C4-2B (cell line): ENCODE results near the gene C19orf12.

Experiments
- ZFX ChIP-seq: fragments of 450-650 bp; IDR thresholded peaks from 2 replicates; pipeline ENCODE4 v1.6.1; 2017
- TF ChIP-seq, protein P1 (sequence below): fragments of 450-650 bp; conservative IDR thresholded peaks from 2 replicates; pipeline ENCODE4 v1.5.1; 2017; ENCODE audit warnings: mild to moderate bottlenecking

DNA sequence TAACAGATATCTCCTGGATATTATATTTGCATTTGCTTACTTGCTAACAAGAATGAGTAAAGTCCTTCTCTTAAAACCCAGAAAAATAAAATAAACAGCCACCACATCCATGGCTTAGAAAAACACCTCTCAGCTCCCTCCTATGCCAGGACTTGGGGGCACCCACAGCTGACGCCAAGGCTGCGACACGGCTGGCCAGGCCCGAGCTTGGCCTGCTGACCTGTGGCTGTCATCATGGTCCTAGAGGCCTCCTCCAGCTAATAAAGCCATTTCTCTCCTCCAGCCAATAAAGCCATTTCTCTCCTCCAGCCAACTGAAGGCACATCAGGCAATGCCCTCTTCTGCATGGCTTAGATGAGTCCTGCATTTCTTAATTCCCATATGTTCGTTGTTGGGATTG lies 20.9 kb downstream of the C19orf12 start:
- TF ChIP-seq, protein P1, sequence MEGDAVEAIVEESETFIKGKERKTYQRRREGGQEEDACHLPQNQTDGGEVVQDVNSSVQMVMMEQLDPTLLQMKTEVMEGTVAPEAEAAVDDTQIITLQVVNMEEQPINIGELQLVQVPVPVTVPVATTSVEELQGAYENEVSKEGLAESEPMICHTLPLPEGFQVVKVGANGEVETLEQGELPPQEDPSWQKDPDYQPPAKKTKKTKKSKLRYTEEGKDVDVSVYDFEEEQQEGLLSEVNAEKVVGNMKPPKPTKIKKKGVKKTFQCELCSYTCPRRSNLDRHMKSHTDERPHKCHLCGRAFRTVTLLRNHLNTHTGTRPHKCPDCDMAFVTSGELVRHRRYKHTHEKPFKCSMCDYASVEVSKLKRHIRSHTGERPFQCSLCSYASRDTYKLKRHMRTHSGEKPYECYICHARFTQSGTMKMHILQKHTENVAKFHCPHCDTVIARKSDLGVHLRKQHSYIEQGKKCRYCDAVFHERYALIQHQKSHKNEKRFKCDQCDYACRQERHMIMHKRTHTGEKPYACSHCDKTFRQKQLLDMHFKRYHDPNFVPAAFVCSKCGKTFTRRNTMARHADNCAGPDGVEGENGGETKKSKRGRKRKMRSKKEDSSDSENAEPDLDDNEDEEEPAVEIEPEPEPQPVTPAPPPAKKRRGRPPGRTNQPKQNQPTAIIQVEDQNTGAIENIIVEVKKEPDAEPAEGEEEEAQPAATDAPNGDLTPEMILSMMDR = no peak
- TF ChIP-seq ZFX = no peak
